ENCODE data around the gene KRTAP9-4.
"Not testable (repeated sequence)": the region's sequence is repeated elsewhere in the genome, so short reads cannot be mapped to it uniquely, and the experiment has no call there.

Gene KRTAP9-4

GRCh38 chr17:41249637-41250240 is at the start of gene KRTAP9-4:
TSS of gene KRTAP9-4 (plus strand) at chr17:41249687. CDS start at chr17:41249721, 34 bp downstream.
- not testable (repeated sequence) for DNase-seq (ENCODE audit: low spot score)

GRCh38 chr17:41211845-41212466 is 37.5 kb upstream of the KRTAP9-4 start:
- DNase-seq (ENCODE audit: low spot score): no peak

- DNase-seq (ENCODE audit: low spot score): no peak
Measured at GRCh38 chr17:41212524-41213169, 36.8 kb upstream of the KRTAP9-4 start.

GRCh38 chr17:41215681-41216080 is 33.8 kb upstream of the KRTAP9-4 start:
- DNase-seq (ENCODE audit: low spot score): no peak

- DNase-seq (ENCODE audit: low spot score): no peak
Measured at GRCh38 chr17:41223821-41224220, 25.7 kb upstream of the KRTAP9-4 start.

GRCh38 chr17:41226051-41226450 is 23.4 kb upstream of the KRTAP9-4 start:
- DNase-seq (ENCODE audit: low spot score): no peak

GRCh38 chr17:41226598-41227095 is 22.8 kb upstream of the KRTAP9-4 start, which contains the start of gene KRTAP9-2:
TSS of gene KRTAP9-2 (plus strand) at chr17:41226648. CDS start at chr17:41226655, 7 bp downstream.
- not testable (repeated sequence) for DNase-seq (ENCODE audit: low spot score)

GRCh38 chr17:41230094-41230493 is 19.4 kb upstream of the KRTAP9-4 start:
- DNase-seq (ENCODE audit: low spot score): no peak

GRCh38 chr17:41231731-41232130 is 17.8 kb upstream of the KRTAP9-4 start:
- DNase-seq (ENCODE audit: low spot score): no peak

- DNase-seq (ENCODE audit: low spot score): not testable (repeated sequence)
Measured at GRCh38 chr17:41232399-41233105, 16.9 kb upstream of the KRTAP9-4 start, which contains the start of gene KRTAP9-3. TSS of gene KRTAP9-3 (plus strand) at chr17:41232449. CDS start at chr17:41232502, 53 bp downstream.

- DNase-seq (ENCODE audit: low spot score): not testable (repeated sequence)
Measured at GRCh38 chr17:41237116-41237515, 12.4 kb upstream of the KRTAP9-4 start.

- not testable (repeated sequence) for DNase-seq (ENCODE audit: low spot score)
Measured at GRCh38 chr17:41237949-41238437, 11.5 kb upstream of the KRTAP9-4 start, which contains the start of gene KRTAP9-8. TSS of gene KRTAP9-8 (plus strand) at chr17:41237999. CDS start at chr17:41238052, 53 bp downstream.

GRCh38 chr17:41246995-41247787 is 2.3 kb upstream of the KRTAP9-4 start:
- DNase-seq (ENCODE audit: low spot score): not testable (repeated sequence)

GRCh38 chr17:41251261-41251660 is 1.8 kb downstream of the KRTAP9-4 start:
- no peak for DNase-seq (ENCODE audit: low spot score)

GRCh38 chr17:41254861-41255260 is 5.4 kb downstream of the KRTAP9-4 start:
- DNase-seq (ENCODE audit: low spot score): no peak

- DNase-seq (ENCODE audit: low spot score): not testable (repeated sequence)
Measured at GRCh38 chr17:41255381-41256290, 6.1 kb downstream of the KRTAP9-4 start, which contains the start of gene KRTAP9-9. TSS of gene KRTAP9-9 (plus strand) at chr17:41255384.

GRCh38 chr17:41256291-41256685 is 6.8 kb downstream of the KRTAP9-4 start:
- DNase-seq (ENCODE audit: low spot score): no peak

GRCh38 chr17:41258406-41258805 is 8.9 kb downstream of the KRTAP9-4 start:
- no peak for DNase-seq (ENCODE audit: low spot score)

- no peak for DNase-seq (ENCODE audit: low spot score)
Measured at GRCh38 chr17:41263212-41263611, 13.7 kb downstream of the KRTAP9-4 start.

GRCh38 chr17:41264599-41264998 is 15.1 kb downstream of the KRTAP9-4 start:
- DNase-seq (ENCODE audit: low spot score): no peak
